Measurements from ENCODE around the gene GALNT9. TPM values are rescaled to one million over a fixed set of nuclear protein-coding genes. Genes with fewer than 3 reads are reported as not detected.

GALNT9 gene
- total RNA-seq, 4 donors from 2014 or later: 0.13 TPM; not detected in 3

DNA sequence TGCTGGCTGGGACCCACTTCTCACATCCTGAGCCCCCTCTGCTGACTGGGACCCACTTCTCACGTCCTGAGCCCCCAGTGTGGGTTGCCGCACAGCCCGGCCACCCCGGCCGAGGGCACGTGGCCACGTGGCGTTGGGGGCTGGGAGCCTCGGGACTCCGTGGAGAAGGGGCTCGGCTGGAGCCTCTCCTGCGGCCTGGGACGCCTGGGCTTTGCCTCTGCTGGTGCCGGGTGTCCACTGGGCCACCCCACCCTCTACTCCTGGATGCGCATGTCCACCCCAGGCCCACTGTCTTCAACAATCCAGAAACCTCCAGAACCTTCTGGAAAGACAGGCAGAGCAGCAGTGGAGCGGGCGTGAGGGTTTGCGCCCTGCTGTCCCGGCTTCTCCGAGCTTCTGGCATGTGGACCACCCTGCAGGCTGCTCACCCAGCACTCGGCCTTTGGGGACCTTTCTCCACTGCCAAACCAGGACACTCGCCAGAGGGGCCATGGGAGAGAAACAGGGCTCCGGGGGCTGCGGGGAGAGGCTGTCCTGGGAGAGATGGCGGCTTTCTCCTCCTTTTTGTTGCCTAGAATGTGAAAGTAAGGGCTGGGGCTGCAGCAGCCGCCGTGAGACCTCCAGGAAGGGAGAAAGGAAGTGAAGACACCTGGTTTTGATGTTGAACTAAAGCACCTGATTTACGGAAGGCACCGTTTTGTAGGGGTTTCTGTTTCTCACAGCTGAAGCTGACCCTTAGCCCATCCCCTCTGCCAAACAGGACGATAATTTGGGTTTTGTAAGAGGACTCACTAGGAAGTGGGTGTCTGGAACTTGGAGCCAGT lies 155.2 kb downstream of the GALNT9 start:
- 75 to 78% methylated on average over 21 to 29 of the region's 30 CpGs for WGBS, 2 donors
- intact Hi-C loops (cut with DNase I; ENCODE audit: low total_unique reads): no loop called here
- no peak overlapping the region for H3K4me3 ChIP-seq (ENCODE audit: low read depth, poor library complexity, severe bottlenecking)
- no peak for DNase-seq (ENCODE audit: low spot score in 2 of 2)
- TF ChIP-seq POLR2A (IDR thresholded peaks at IDR 0.05): no peak
- TF ChIP-seq CTCF (IDR thresholded peaks at IDR 0.05): no peak

DNA sequence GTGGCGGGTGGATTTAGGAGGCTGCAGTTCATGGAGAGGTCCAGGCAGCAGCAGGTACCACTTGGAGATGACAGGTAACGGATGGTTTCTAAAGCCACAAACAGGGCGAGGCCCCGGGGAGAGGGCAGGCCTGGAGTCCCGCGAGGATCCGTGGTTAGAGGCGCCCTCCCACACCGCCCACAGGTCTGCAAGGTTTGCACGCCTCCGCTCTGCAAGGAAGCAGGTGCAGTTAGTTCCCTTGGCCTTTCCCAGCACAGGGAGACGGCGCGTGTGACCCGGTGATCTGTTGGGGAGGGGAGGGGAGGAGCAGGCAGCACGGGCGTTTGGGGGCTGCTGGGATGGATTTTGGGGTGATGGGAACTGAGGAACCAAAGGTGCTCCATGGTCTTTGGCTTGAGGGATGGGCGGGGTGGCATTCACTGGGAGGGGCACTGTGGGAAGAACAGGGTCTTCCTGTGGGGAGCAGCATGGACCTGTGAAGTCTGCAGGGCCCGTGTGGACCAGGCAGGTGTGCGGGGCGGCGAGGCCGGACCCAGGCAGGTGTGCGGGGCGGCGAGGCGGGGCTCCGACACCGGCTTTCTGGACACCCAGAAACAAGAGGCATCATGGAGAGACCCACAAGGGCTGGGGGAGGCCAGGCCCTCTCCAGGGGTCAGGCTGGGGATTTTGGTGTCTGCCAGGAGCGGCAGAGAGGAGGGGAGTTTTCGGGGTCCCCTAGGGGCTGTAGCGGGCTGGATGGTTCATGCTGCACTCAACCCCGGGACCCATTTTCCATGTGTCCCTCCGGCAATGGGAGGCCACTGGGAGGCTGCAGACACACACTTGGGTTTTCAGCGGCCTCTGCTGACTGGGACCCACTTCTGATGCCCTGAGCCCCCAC lies 156.0 kb downstream of the GALNT9 start:
- no peak for DNase-seq (ENCODE audit: low spot score in 2 of 2)
- 63 to 68% methylated on average over 35 of the region's 35 CpGs for WGBS, 2 donors
- intact Hi-C loops (cut with DNase I; ENCODE audit: low total_unique reads): no loop called here
- no peak overlapping the region for H3K4me3 ChIP-seq (ENCODE audit: low read depth, poor library complexity, severe bottlenecking)
- no peak for TF ChIP-seq CTCF (IDR thresholded peaks at IDR 0.05)
- no peak for TF ChIP-seq POLR2A (IDR thresholded peaks at IDR 0.05)

DNA sequence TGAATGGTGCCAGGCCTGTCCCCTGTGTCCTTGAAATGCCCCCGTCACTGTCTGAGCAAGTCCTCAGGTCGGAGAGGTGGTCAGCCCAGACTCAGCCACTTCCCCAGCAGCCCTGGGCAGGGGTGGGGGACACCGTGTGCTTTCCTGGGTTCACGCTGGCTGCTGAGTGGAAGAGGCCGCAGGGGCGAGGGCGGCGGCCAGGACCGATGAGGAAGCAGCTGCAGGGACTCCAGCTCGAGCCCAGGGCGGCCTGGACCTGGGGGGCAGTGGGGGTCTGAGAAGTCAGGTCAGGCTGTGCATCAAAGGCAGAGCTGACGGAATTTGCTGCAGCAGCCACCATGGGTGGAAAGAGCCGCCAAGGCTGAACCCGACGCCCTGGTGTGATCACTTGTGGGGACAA lies 156.8 kb downstream of the GALNT9 start:
- intact Hi-C loops (cut with DNase I; ENCODE audit: low total_unique reads): no loop called here
- no peak for TF ChIP-seq CTCF (IDR thresholded peaks at IDR 0.05)
- TF ChIP-seq POLR2A (IDR thresholded peaks at IDR 0.05): no peak
- DNase-seq (ENCODE audit: low spot score in 2 of 2): no peak
- H3K4me3 ChIP-seq (ENCODE audit: low read depth, poor library complexity, severe bottlenecking): no peak overlapping the region
- WGBS, 2 donors: 62 to 70% methylated on average over 10 to 15 of the region's 15 CpGs

- H3K4me3 ChIP-seq (ENCODE audit: low read depth, poor library complexity, severe bottlenecking): no peak overlapping the region
- TF ChIP-seq CTCF (IDR thresholded peaks at IDR 0.05) (no peak), POLR2A (IDR thresholded peaks at IDR 0.05) (no peak)
- no peak for DNase-seq (ENCODE audit: low spot score in 2 of 2)
- intact Hi-C loops (cut with DNase I; ENCODE audit: low total_unique reads): no loop called here
- 81 to 84% methylated on average over 27 to 28 of the region's 28 CpGs for WGBS, 2 donors
These were observed 157.3 kb downstream of the GALNT9 start for GRCh38 chr12:132171968-132172521.

GRCh38 chr12:132171293-132171967 lies 158.0 kb downstream of the GALNT9 start:
- no peak for TF ChIP-seq CTCF (IDR thresholded peaks at IDR 0.05)
- no peak for TF ChIP-seq POLR2A (IDR thresholded peaks at IDR 0.05)
- no peak overlapping the region for H3K4me3 ChIP-seq (ENCODE audit: low read depth, poor library complexity, severe bottlenecking)
- no peak for DNase-seq (ENCODE audit: low spot score in 2 of 2)
- 55 to 59% methylated on average over 23 of the region's 24 CpGs for WGBS, 2 donors
- intact Hi-C loops (cut with DNase I; ENCODE audit: low total_unique reads): no loop called here

Data from lower leg skin (tissue), 4 donors.